A673 (cell line): ENCODE results near the gene LRIF1. TPM values are rescaled to one million over a fixed set of nuclear protein-coding genes. Genes with fewer than 3 reads are reported as not detected.

ENCODE experiments used
- BruUV-seq: library from RNA; stranded (reverse); fragments of 400-500 nt; replicated peaks from 2 replicates; lab custom pipeline; 2021; lab: Mats Ljungman, UMichigan
- CTCF ChIA-PET: fragments of 300-600 bp; sonication (Branson Sonifier 250); formaldehyde crosslinking; loops from one replicate; lab custom pipeline; 2022; ENCODE audit warnings: antibody characterized with exemption; lab: Charles Lee
- POLR2A ChIA-PET: fragments of 300-600 bp; sonication (Branson Sonifier 250); formaldehyde crosslinking; loops from one replicate; lab custom pipeline; 2022; ENCODE audit warnings: antibody characterized with exemption; ENCODE audit not compliant: low non-redundant PET; lab: Charles Lee
- DNase-seq: peaks from one replicate; pipeline ENCODE4 v3.0.0-alpha.2; 2015; ENCODE audit warnings: low spot score
- H3K27ac ChIP-seq: fragments of 200-600 bp; sonication (generic); 2 replicates; pipeline ENCODE4 v1.5.1; 2016; ENCODE audit warnings: mixed run types, low read depth, mild to moderate bottlenecking, mixed read lengths, antibody characterized with exemption, low read length; ENCODE audit not compliant: poor library complexity, severe bottlenecking
- H3K27me3 ChIP-seq: fragments of 200-600 bp; sonication (generic); replicated peaks from 2 replicates; pipeline ENCODE4 v1.6.1; 2017; ENCODE audit warnings: mixed run types, low read depth, mild to moderate bottlenecking, mixed read lengths, antibody characterized with exemption, low read length; ENCODE audit not compliant: insufficient read depth, poor library complexity
- H3K36me3 ChIP-seq: fragments of 200-600 bp; sonication (generic); 2 replicates; pipeline ENCODE4 v1.6.1; 2016; ENCODE audit warnings: mixed run types, mild to moderate bottlenecking, mixed read lengths, antibody characterized with exemption, low read length; ENCODE audit not compliant: insufficient read depth, poor library complexity, severe bottlenecking
- H3K4me1 ChIP-seq: fragments of 200-600 bp; sonication (generic); 2 replicates; pipeline ENCODE4 v1.6.1; 2017; ENCODE audit warnings: mixed run types, mild to moderate bottlenecking, mixed read lengths, antibody characterized with exemption, low read length; ENCODE audit not compliant: insufficient read depth, poor library complexity, severe bottlenecking
- H3K4me3 ChIP-seq: fragments of 200-600 bp; sonication (generic); 2 replicates; pipeline ENCODE4 v1.5.1; 2016; ENCODE audit warnings: low read depth, mixed run types, mild to moderate bottlenecking, mixed read lengths, low read length; ENCODE audit not compliant: poor library complexity, severe bottlenecking
- H3K9me3 ChIP-seq: fragments of 200-600 bp; sonication (generic); 2 replicates; pipeline ENCODE4 v1.6.1; 2016; ENCODE audit warnings: mixed run types, low read depth, mild to moderate bottlenecking, mixed read lengths, antibody characterized with exemption, low read length; ENCODE audit not compliant: poor library complexity, severe bottlenecking
- EZH2 ChIP-seq: fragments of 200-600 bp; sonication (generic); IDR thresholded peaks from 2 replicates; pipeline ENCODE4 v1.6.1; 2017; ENCODE audit warnings: borderline replicate concordance, low read depth, mild to moderate bottlenecking, mixed read lengths, antibody characterized with exemption, low read length; ENCODE audit not compliant: poor library complexity, severe bottlenecking
- intact Hi-C: fragments of 100-400 bp; cut with micrococcal nuclease; formaldehyde crosslinking; loops from one replicate; pipeline ENCODE4 v1.10.0; 2022; ENCODE audit not compliant: unreplicated experiment
- total RNA-seq: library from RNA; stranded (reverse); gene quantifications from 2 replicates; pipeline ENCODE4 v1.2.3, GENCODE V29; 2021
- TF ChIP-seq, protein P1 (sequence below): fragments of 300-800, 200-600 bp; sonication (generic); conservative IDR thresholded peaks from 2 replicates; pipeline ENCODE4 v1.5.1; 2017; ENCODE audit warnings: low read depth, mild to moderate bottlenecking, antibody characterized with exemption, low read length, moderate library complexity, mixed read lengths

LRIF1 gene
- total RNA-seq, 1 experiment from 2014 or later: 18.7 TPM

DNA sequence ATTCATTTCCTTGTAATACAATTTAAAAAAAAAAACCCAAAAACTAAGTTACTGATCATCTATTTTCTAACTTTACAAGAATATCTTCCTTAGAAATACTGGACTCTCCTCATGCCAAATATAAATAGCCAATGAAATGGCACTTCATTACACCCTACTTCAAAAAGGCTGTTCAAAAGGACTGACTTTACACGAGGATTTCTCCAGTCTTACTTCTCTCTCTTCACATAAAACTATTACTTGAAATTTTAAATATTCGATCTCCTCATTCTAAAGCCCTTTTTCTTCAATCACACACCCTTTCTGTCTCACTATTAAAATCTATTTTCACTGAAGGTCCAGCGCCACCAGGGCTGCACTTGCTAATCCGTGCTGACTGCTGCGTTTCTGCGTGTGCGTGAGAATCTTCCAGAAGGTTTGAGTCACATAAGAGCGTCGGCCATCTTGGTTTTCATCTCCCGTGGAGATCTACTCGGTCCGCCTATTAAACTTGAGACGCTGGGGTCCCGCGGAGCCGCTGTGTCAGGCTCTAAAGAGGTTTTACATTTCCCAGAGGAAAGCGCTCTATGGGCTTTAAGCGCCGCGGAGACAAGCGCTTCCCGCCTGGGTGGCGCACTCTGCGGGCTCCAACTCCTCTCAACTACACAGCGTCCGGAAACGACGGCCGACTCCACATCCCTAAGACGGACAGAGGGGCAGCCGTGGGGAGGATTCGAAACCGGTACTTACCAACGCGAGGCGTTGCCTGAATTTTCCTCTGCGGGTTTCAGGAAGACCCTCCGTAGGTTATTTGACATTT, 631 bp downstream of the LRIF1 start:
- Histone ChIP-seq H3K4me3 (peak overlapping the region; percentile 63), H3K27ac (peak overlapping the region; percentile 99), H3K9me3 (peaks cover 31% of the 10 kb centered on the region), H3K27me3 (peaks cover 2% of the 10 kb centered on the region), H3K4me1 (no peaks in the 10 kb centered on the region), H3K36me3 (peaks cover 10% of the 10 kb centered on the region)
- no TSS peak for BruUV-seq
- no peak for TF ChIP-seq EZH2
- TF ChIP-seq, protein P1, sequence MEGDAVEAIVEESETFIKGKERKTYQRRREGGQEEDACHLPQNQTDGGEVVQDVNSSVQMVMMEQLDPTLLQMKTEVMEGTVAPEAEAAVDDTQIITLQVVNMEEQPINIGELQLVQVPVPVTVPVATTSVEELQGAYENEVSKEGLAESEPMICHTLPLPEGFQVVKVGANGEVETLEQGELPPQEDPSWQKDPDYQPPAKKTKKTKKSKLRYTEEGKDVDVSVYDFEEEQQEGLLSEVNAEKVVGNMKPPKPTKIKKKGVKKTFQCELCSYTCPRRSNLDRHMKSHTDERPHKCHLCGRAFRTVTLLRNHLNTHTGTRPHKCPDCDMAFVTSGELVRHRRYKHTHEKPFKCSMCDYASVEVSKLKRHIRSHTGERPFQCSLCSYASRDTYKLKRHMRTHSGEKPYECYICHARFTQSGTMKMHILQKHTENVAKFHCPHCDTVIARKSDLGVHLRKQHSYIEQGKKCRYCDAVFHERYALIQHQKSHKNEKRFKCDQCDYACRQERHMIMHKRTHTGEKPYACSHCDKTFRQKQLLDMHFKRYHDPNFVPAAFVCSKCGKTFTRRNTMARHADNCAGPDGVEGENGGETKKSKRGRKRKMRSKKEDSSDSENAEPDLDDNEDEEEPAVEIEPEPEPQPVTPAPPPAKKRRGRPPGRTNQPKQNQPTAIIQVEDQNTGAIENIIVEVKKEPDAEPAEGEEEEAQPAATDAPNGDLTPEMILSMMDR: no peak
- peak; percentile 89 for DNase-seq
- CTCF ChIA-PET: no interaction called here
- intact Hi-C loops: no loop called here
- POLR2A ChIA-PET: no interaction called here

DNA sequence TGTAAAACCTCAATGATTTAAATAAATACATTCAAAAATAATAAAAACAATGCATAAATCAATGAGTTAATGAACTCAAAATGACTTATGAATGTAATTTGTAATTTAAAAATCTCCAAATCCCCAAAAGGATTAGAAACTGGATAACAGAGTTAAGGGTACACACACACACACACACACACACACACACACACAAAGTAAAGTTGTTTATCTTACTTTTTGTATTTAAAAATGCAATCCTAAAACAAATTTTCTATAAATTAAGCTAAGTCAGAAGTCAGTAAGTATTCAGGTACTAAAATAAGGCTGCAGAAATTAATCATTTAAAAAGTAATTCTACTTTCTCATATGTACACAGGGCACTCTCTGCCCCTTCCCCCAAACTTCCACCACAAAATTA, 1.8 kb downstream of the LRIF1 start:
- TF ChIP-seq, protein P1: no peak
- no peak for TF ChIP-seq EZH2
- intact Hi-C loops: no loop called here
- Histone ChIP-seq H3K9me3 (peaks cover 31% of the 10 kb centered on the region), H3K27me3 (no peaks in the 10 kb centered on the region), H3K27ac (no peak overlapping the region), H3K4me1 (no peaks in the 10 kb centered on the region), H3K36me3 (peaks cover 10% of the 10 kb centered on the region), H3K4me3 (peak overlapping the region; percentile 2)
- DNase-seq: no peak
- POLR2A ChIA-PET: no interaction called here
- no TSS peak for BruUV-seq
- CTCF ChIA-PET: no interaction called here

DNA sequence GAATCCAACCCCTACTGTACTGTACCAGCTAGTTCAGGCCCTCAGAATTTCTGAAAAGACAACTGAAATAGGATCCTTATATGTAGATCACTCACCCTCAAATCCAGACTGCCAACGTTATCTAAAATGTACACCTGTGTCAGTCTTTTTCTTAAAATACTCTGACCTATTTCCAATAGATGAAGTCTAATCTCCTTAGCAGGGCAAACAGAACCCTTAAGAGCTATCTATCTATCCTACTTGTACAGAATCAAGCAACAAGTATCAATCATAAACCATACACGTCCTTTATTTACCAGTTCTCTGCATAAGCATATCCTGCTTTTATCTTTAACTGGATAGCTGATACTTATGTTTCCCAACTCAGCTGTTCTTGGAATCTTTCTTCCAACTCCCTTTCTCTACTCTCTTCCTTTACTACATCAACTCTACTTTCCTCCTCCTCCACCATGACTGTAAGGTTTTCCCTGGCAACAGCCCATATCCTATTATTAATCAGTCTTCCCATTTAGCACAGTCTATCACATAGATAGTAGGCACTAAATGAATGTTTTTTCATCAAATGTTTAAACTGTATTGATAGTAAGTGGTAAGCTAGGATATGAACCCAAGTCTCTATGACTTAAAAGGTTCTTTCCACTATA, 2.8 kb downstream of the LRIF1 start:
- DNase-seq: no peak
- no peak overlapping the region for H3K27ac ChIP-seq
- ChIA-PET CTCF (no interaction called here), POLR2A (no interaction called here)
- no peaks in the 10 kb centered on the region for H3K4me1 ChIP-seq
- TF ChIP-seq, protein P1: no peak
- TF ChIP-seq EZH2: no peak
- intact Hi-C loops: no loop called here
- BruUV-seq: no TSS peak
- no peak overlapping the region for H3K4me3 ChIP-seq
- peaks cover 31% of the 10 kb centered on the region for H3K9me3 ChIP-seq
- peaks cover 10% of the 10 kb centered on the region for H3K36me3 ChIP-seq
- H3K27me3 ChIP-seq: no peaks in the 10 kb centered on the region
